GM19193 (cell line): ENCODE measurements around the gene COL18A1.

Source experiments
- POLR2A ChIP-seq: IDR thresholded peaks from 4 replicates; pipeline ENCODE4 v1.6.1; 2011; ENCODE audit not compliant: insufficient read depth, insufficient read length; ENCODE audit errors: extremely low read depth

COL18A1 gene

DNA sequence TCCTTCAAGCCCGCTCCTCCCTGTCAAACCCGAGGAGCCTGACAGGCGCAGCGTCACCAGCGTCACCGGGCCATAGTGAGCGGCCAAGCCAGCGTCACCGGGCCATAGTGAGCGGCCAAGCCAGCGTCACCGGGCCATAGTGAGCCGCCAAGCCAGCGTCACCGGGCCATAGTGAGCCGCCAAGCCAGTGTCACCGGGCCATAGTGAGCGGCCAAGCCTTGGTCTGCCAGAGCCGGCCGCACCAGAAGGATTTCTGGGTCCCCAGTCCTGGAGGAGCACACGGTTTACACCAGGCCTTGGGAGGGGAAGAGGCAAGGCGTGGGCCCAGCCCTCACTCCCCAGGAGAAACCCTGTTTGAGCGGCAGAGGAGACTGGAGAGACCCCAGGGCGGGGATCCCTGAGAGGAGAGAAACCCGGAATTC is 39.8 kb upstream of the COL18A1 start:
- TF ChIP-seq POLR2A = no peak

DNA sequence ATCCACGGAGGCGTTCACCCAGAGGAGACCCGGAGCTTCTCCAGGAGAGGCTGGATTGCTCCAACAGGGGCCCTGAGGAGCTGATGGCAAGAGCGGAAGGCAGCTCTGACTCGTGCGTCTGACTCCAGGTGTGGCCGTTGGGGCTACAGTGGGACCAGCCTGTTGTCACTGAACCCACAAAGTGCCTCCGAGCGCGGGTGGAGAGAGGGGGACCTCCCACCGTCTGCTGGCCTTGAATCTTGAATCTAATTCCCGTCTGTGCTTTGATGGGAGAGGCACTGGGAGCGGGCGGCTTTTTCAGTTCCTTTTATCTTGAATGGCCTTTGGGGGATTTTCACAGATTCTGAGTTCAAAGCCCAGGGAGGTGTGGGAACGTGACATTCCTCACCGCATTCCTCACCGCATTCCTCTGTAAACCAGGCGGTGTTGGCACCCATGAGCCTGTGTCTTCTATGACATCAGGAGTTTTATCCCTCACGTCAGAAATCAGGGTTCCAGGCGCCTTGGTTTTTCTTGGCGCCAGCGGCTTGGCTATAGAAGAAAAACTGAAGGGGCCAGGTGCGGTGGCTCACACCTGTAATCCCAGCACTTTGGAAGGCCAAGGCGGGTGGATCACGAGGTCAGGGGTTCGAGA is 39.2 kb upstream of the COL18A1 start:
- TF ChIP-seq POLR2A = no peak

DNA sequence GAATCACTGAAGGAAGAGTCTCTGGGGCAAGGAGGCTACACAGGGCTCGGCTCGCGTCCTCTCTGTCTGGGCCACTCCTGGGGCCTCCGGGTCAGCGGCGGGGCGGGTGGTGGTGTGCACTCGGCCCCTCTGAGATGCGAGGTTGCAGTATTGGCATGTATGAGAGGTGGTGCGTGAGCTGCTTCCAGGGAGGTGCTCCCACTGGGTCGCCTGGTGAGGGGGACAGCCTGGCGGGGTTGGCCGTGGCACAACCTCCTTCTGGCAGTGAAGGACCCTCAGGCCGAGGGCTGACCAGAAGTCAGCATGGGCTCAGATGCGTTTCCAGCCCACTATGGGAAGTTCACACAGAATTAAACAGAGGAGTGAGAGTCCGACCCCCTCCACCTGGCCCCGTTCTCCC is 38.5 kb upstream of the COL18A1 start:
- no peak for TF ChIP-seq POLR2A

DNA sequence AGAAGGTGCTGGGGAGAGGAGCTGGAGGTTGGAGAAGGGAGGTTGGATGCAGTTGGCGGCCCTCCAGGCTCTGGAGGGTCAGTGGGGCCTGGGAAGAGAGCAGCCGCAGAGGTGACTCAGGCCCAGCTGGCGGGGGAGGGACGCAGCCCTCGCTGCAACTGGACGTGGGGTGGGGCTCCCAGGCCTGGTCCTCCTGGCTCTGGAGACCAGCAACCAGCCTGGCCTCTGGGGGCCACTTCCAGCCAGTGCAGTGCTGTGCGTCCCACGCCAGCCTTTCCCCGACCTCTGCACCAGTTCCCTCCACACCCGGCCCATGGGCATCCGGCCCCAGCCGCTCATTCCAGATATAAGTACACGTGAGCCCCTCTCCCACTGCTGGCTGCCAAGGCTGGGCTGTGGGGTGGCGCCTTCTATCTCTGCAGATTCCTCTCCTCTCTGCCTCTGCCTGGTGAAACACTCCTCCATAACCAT is 38.0 kb upstream of the COL18A1 start:
- no peak for TF ChIP-seq POLR2A

DNA sequence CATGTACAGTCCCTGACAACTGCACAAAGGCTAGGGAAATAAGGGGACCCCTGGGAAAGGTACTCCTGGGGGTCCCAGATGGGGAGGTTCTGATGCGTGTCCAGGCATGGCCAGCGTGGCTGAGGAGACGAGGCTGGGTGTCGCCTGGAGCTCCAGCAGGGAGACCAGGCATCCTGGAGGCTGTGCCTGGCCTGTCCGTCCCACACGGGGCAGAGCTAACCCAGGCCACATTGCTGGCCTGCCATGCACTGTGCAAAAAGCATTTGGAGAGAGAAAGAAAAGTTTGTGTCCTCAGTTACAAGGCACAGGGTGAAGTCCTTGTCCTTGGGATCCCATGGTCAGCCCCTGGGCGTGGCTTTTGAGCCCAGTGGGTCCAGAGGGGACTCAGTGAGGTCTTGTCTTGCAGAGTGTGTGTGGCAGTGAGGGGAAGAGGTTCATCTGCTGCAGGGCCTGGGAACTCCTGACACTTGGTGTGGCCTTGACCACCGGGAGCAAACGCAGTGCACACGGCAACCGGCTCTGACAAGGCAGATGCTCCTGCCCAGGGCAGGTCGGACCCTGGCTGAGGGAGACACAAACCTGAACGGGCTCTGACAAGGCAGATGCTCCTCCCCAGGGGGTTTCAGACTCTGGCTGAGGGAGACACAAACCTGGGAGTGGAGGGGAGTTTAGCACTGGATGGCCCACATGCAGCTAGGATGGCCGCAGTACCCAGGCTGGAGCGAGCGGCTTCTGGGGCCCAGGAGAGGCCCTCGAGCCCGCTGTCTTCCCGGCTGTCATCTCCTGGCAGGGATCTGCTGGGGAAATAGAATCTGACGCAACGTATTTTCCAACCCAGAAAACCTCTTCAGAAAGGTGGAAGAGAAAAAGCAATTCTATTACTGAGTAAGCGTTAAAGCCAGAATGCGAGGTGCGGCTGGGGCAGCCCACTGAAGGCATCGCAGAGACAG is 37.3 kb upstream of the COL18A1 start:
- TF ChIP-seq POLR2A = no peak

DNA sequence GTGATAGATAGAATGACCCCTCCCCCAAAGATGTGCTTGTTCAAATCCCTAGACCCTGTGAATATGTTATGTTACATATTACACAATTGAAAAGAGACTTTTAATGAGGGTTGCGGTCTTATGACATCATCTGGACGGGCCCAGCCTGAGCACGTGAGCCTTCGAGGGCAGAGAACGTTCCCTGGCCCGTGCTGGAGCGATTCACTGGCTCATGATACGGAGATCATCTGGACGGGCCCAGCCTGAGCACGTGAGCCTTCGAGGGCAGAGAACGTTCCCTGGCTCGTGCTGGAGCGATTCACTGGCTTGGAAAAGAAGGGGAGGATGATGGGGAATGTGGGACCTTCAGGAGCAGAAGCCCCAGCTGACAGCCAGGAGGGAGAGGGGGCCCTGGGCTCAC is 34.4 kb upstream of the COL18A1 start:
- no peak for TF ChIP-seq POLR2A

DNA sequence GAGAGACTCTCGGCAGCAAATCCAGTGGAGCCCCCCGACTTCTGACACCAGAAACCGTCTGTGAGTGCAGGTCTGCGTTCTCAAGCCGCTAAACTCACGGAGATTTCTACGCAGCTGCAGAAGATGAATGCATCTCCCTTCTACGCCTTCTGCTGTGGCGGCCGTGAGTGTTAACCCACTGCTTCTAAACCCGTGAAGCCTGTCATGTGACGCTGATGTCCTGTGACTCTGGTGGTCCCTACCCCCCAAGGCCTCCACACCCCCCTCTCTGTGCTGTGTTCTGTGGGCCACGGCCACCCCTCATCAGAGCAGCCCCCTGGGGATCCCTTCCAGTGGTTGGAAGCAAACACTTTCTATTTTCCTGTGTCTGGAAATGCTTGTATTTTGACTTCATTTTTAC is 33.9 kb upstream of the COL18A1 start:
- no peak for TF ChIP-seq POLR2A

DNA sequence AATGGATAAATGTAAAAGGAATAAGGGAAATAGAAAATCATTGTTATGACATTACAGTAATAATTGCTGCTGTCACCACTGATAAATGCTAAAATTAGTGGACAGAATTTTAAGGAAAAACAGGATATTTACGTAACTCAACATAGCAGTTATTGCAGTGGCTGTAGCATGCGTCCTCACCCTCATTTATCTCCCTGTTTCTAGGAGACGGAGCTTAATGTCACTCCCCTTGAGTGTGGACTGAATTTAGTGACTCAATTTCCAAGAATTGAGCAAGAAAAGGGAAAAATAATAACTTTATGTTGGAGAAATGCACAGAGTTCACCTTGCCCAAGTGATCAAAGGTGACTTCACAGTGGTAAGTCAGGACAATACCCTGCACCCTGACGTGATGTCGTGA is 33.3 kb upstream of the COL18A1 start:
- TF ChIP-seq POLR2A = no peak

DNA sequence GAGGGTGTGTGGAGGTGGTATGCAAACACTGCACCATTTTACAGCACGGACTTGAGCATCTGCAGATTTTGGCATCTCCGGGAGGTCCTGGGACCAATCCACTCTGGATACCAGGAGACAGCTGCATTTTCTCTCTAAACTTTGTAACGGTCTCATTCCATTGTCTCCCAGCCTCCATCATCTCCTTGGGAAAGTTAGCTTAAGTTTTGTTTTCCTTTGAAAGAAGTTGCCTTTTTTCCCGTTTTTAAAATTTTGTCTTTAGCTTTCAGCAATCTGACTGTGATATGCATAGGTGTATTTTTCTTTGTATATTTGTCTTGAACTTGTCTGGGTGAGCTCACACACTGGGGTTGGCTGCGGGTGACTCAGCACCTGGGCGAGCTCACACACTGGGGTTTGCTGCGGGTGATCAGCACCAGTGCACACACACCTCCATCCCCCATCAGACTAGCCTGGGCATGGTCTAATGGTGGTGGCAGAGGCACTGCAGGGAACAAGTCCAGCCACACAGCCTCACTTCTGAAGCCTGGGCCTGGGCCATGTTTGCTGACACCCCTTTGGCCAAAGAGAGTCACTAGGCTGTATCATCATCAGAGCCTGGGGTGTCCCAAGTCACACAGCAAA is 32.1 kb upstream of the COL18A1 start:
- TF ChIP-seq POLR2A = no peak

DNA sequence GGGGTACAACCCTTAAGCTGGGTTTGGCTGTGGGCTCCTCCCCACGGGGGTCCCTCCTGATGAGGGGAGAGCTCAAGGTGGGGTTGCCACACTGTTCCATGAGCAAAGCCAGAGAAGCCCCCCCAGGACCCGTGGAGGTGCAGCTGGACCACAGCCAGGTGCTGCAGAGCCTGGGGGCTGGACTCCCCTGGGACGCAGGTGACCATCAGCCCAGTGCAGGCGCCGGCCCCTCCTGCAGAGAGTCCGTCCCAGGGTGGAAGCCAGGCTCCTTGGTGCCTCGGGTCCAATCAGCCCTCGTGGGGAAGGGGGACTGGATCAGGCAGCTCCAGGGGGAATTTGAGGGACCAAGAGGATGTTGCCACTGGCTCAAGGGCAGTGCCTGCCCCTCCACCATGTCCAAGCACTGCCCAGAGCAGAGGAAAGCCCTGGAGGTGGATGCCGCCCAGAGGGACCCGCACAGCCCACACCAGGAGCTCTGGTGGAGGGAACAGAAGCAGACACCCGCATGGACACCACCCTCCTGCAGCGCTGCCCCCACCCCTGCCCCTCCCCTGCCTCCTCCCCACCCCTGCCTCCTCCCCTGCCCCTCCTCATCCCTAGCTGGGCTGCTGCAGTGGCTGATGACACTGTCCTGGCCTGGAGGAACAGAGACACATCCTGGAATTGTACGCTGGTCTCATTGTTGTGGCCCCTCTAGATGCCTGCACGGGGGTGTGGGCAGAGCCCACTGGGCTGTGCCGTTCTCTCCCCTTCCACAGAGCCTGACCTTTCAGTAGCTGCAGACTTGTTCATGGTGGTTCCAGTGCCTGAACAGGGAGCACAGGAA is 30.8 kb upstream of the COL18A1 start:
- TF ChIP-seq POLR2A = no peak

DNA sequence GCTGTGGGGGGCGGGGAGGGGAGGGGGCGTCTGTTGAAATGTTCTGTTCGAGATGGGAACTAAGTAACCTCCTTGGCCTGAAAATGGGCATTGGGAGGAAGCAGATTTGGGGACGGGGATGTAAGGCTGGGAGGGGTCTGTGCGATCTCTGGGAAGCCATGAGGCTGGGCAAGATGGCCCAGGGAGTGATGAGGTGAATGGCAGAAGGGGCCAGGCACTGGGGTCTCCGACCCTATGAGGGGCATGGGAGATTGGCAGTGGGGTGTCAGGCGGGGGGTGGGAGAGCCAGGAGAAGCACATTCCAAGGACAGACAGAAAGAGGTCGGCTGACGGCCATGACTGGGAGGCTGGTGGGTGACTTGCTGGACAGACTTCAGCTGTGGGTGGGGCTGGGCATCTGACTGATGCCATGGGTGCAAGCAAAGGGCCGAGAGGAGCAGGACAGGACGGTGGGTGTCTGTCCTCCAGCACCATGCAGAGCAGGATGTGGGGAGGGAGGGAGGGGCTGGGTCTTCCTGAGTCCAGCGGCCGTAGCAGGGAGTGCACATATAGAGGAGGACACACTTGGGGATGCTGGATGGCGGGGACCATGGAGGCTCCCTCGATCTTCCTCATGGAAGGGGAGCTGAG is 30.0 kb upstream of the COL18A1 start:
- no peak for TF ChIP-seq POLR2A

DNA sequence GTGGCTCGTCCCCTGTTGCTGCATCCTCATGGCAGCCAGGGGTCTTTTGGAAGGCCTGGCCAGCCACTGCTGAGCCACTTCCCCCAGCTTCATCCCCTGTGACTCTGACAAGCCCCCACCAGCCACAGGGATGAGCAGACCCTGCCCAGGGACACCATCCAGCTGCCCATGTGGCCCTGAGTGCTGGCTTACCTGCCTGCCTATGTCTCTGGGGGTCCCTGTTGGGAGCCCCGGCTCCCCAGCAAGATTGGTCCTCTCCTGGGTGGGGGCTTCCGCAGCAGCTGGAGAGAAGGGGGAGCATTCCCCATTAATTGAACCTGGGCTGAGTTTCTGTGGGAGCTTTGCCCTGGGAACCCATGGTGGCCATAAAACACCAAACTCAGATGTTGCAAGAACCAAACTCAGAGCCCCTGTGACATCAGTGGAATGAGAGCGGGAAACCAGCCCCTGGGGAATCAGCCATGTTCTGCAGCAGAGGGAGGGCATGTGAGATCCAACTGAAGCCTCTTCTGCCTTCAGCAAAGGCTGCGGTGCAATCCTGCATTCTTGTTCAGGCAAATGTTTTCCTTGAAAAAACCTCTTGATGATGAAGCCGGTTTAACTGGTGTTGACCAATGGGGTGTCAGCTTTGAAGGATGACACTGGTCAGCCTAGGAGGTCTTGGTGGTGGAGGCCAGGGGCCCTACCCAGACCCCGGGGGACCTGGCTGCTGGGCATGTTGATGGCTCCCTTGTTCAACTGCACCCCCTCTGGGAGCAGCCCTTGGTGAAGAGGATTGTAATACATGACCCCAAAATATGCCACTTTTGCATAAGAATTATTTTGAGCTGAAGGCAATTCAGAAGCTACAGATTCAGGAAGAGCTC is 28.3 kb upstream of the COL18A1 start:
- TF ChIP-seq POLR2A = no peak

DNA sequence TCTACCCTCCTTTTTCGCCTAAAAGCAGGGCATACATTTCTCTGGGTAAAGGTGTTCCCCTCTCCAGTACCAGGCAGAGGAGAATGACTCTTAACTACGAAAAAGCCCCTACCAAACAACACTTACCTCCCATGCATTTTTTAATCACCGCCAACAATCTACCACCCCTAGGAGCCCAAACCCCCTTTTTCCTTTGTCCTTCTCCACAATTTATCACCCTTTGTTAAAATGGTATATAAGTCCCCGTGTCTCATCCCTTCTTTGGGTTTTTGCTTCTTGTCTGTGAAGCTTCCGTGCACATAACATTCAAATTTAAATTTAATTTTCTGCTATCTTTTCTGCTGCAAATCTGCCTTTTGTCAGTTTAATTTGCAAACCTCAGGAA is 27.6 kb upstream of the COL18A1 start:
- TF ChIP-seq POLR2A = no peak

DNA sequence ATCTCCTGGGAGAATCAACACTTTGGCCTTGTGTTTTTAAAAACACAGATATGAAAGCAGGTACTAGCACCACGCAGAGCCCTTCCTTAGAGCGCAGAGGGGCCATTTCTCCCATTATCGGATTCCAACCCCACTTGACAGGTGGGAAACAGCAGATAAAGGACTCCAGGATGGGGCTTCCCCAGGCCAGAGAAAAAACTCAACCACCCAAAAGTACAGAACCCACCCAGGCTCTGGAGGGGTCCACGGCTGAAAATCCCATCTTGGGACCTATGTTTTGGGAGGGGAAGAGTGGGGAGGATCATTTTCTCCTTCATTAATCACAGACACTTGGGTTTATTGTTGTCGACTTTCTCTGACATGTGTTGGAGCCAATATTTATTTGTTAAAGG is 27.1 kb upstream of the COL18A1 start:
- TF ChIP-seq POLR2A = no peak

DNA sequence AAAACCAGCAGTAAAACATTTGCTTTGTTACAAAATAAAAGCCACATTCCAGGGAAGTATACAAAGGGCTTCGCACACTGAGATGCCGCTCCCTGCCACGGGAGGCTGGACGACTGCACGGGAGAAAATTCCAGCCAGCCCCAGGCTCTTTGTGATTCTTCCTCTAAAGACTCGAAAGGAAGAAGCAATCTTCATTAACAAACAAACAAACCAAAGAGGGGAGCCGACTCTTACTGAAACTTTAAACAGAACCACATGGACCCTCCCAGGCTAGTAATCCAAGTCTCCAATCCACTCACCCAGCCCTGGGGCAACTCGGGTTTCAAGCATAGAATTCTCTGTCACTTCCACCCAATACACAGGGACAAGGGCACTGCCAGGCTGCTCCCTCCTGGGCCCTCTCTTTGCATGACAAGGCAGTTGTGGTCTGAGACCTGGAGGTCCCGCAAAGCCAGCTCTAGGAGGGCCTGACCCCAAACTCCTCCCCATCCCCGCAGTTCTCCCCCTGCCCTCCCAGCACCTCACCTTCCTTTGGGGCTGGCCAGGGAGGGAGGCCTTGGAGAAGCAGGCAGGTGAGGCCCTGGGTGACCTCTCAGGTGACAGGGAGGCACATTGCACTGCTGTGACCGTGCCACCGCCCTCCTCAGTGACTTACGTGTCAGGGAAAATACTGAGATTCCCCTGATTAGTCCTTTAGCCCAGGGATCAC is 26.6 kb upstream of the COL18A1 start:
- no peak for TF ChIP-seq POLR2A
